CD14-positive monocyte (primary cell): ENCODE data around the gene SH3PXD2A. TPM values are rescaled to one million over a fixed set of nuclear protein-coding genes. Genes with fewer than 3 reads are reported as not detected.

Experiments
- DNase-seq, 3 donors: peaks; one replicate each; pipeline ENCODE4 v3.0.0-alpha.2; 2011 to 2022
- H2AFZ ChIP-seq: 2 replicates; pipeline ENCODE4 v1.6.0; 2012; ENCODE audit warnings: mild to moderate bottlenecking, low read depth, low read length, inconsistent platforms; ENCODE audit not compliant: insufficient read depth, poor library complexity, severe bottlenecking
- H3K27ac ChIP-seq, 2 donors: 1 replicate in 1 of 2; 2 replicates in 1 of 2; pipeline ENCODE4 v1.5.1; 2012 to 2013; ENCODE audit warnings: low read length in 2 of 2, control low read depth in 1 of 2, inconsistent platforms in 1 of 2, low read depth in 1 of 2, mild to moderate bottlenecking in 1 of 2
- H3K27me3 ChIP-seq, 2 donors: one replicate each; pipeline versions ENCODE4 v1.6.0 to v1.6.1; 2011 to 2013; ENCODE audit warnings: low read length in 2 of 2; ENCODE audit not compliant: control insufficient read depth in 2 of 2, insufficient read depth in 2 of 2
- H3K36me3 ChIP-seq, 2 donors: replicated peaks in 1 of 2; 1 replicate in 1 of 2; 2 replicates in 1 of 2; pipeline versions ENCODE4 v1.5.1 to v1.6.1; 2012 to 2013; ENCODE audit warnings: low read length in 2 of 2, control low read depth in 1 of 2, inconsistent platforms in 1 of 2, mild to moderate bottlenecking in 1 of 2; ENCODE audit not compliant: insufficient read depth in 2 of 2, control insufficient read depth in 1 of 2
- H3K4me1 ChIP-seq, 2 donors: 1 replicate in 1 of 2; 2 replicates in 1 of 2; pipeline versions ENCODE4 v1.5.1 to v1.6.1; 2012 to 2013; ENCODE audit warnings: low read length in 2 of 2, control low read depth in 1 of 2, inconsistent platforms in 1 of 2, mild to moderate bottlenecking in 1 of 2, moderate library complexity in 1 of 2; ENCODE audit not compliant: insufficient read depth in 2 of 2, control insufficient read depth in 1 of 2
- H3K4me2 ChIP-seq: replicated peaks from 2 replicates; pipeline ENCODE3; 2012; ENCODE audit warnings: low read length, moderate library complexity, mild to moderate bottlenecking; ENCODE audit not compliant: poor library complexity, severe bottlenecking; ENCODE audit errors: extremely low read depth
- H3K4me3 ChIP-seq, 3 experiments: fragments of 200-600 bp in 1 of 3; sonication (generic) in 1 of 3; replicated peaks in 1 of 3; 1 replicate in 2 of 3; 2 replicates in 1 of 3; pipeline ENCODE4 v1.5.1; 2011 to 2013; ENCODE audit warnings: low read length in 3 of 3, mild to moderate bottlenecking in 3 of 3, control low read depth in 2 of 3, low read depth in 2 of 3, inconsistent platforms in 1 of 3, moderate library complexity in 1 of 3
- H3K79me2 ChIP-seq: 2 replicates; pipeline ENCODE4 v1.6.0; 2012; ENCODE audit warnings: mild to moderate bottlenecking, control low read depth, inconsistent platforms, low read length, moderate library complexity; ENCODE audit not compliant: insufficient read depth
- H3K9ac ChIP-seq: 2 replicates; pipeline ENCODE4 v1.6.0; 2017; ENCODE audit warnings: low read length, mild to moderate bottlenecking; ENCODE audit not compliant: insufficient read depth, poor library complexity, severe bottlenecking
- H3K9me3 ChIP-seq, 2 donors: replicated peaks in 1 of 2; 1 replicate in 1 of 2; 2 replicates in 1 of 2; pipeline versions ENCODE4 v1.5.1 to v1.6.1; 2012 to 2013; ENCODE audit warnings: low read length in 2 of 2, control low read depth in 1 of 2; ENCODE audit not compliant: control insufficient read depth in 1 of 2, insufficient read depth in 1 of 2
- H4K20me1 ChIP-seq: 2 replicates; pipeline ENCODE4 v1.6.0; 2012; ENCODE audit warnings: mild to moderate bottlenecking, low read length, control low read depth, moderate library complexity; ENCODE audit not compliant: insufficient read depth
- H3K27ac Mint-ChIP-seq, 7 donors: one replicate each; pipeline ENCODE4 v1.8.0; 2020; ENCODE audit warnings: mild to moderate bottlenecking in 7 of 7, mixed read lengths in 7 of 7, moderate library complexity in 6 of 7, inconsistent platforms in 2 of 7
- H3K27me3 Mint-ChIP-seq, 3 donors: one replicate each; pipeline ENCODE4 v1.8.0; 2021 to 2022; ENCODE audit warnings: low read depth in 3 of 3, mild to moderate bottlenecking in 3 of 3, mixed read lengths in 3 of 3, moderate library complexity in 3 of 3, inconsistent platforms in 1 of 3
- H3K36me3 Mint-ChIP-seq, 2 donors: one replicate each; pipeline ENCODE4 v1.8.0; 2020; ENCODE audit warnings: mixed read lengths in 2 of 2, inconsistent platforms in 1 of 2, mild to moderate bottlenecking in 1 of 2
- H3K4me1 Mint-ChIP-seq: one replicate; pipeline ENCODE4 v1.8.0; 2020; ENCODE audit warnings: mild to moderate bottlenecking, mixed read lengths
- H3K4me3 Mint-ChIP-seq, 2 donors: one replicate each; pipeline ENCODE4 v1.8.0; 2020; ENCODE audit warnings: mild to moderate bottlenecking in 2 of 2, mixed read lengths in 2 of 2, moderate library complexity in 1 of 2
- H3K9me3 Mint-ChIP-seq, 7 donors: one replicate each; pipeline ENCODE4 v1.8.0; 2020 to 2022; ENCODE audit warnings: mixed read lengths in 7 of 7, mild to moderate bottlenecking in 6 of 7, moderate library complexity in 6 of 7, inconsistent platforms in 2 of 7
- CTCF ChIP-seq: fragments of 200-600 bp; IDR thresholded peaks from one replicate; pipeline ENCODE4 v1.8.0; 2022; ENCODE audit warnings: antibody characterized with exemption, mild to moderate bottlenecking
- WGBS: methylation state at CpG from one replicate; pipeline ENCODE4 v1.1.5; 2013; ENCODE audit warnings: missing lambda C conversion rate; ENCODE audit not compliant: insufficient coverage; 5-methylcytosine and 5-hydroxymethylcytosine counted together
- intact Hi-C, 2 donors: fragments of 100-400 bp; cut with micrococcal nuclease; formaldehyde crosslinking; loops; one replicate each; pipeline versions ENCODE4 v1.15.0 to v1.15.1; 2023
- polyA plus RNA-seq, 3 donors: library from polyadenylated mRNA; depleted of rRNA in 1 of 3; unstranded in 2 of 3; stranded (reverse) in 1 of 3; fragments of 300-500 nt in 2 of 3; fragments of >200 nt in 1 of 3; fragmentation: Illumina TruSeq in 2 of 3; gene quantifications; 1 replicate in 2 of 3; 2 replicates in 1 of 3; pipeline ENCODE4 v1.2.3, GENCODE V29; 2012 to 2021

The SH3PXD2A gene
- polyA plus RNA-seq, 3 donors, result 0.01 to 0.76 (median 0.05) TPM

- no peak for DNase-seq
- no peak overlapping the region for H3K9ac ChIP-seq
- Mint-ChIP-seq H3K27me3 (peaks cover 3 to 7% (median 4%) of the 10 kb centered on the region in 3 donors), H3K4me1 (peaks cover 10% of the 10 kb centered on the region), H3K36me3 (no peaks in the 10 kb centered on the region), H3K4me3 (no peak overlapping the region), H3K9me3 (no peaks in the 10 kb centered on the region), H3K27ac (peak overlapping the region in 1 of 7 donors; percentile 54)
- no peaks in the 10 kb centered on the region for H3K9me3 ChIP-seq
- 92% methylated on average over 13 of the region's 29 CpGs for WGBS
- H3K4me1 ChIP-seq, result peaks cover 10 to 12% of the 10 kb centered on the region in 2 donors
- no peak overlapping the region for H3K27ac ChIP-seq
- no peaks in the 10 kb centered on the region for H4K20me1 ChIP-seq
- H3K27me3 ChIP-seq, result no peaks in the 10 kb centered on the region
- H3K79me2 ChIP-seq, result no peaks in the 10 kb centered on the region
- H3K36me3 ChIP-seq, result no peaks in the 10 kb centered on the region
- H2AFZ ChIP-seq, result no peak overlapping the region
- intact Hi-C loops, result no loop called here
- no peak overlapping the region for H3K4me2 ChIP-seq
- no peak for TF ChIP-seq CTCF
- H3K4me3 ChIP-seq, result no peak overlapping the region
These were observed 173.6 kb downstream of the SH3PXD2A start for GRCh38 chr10:103681617-103682399.

DNA sequence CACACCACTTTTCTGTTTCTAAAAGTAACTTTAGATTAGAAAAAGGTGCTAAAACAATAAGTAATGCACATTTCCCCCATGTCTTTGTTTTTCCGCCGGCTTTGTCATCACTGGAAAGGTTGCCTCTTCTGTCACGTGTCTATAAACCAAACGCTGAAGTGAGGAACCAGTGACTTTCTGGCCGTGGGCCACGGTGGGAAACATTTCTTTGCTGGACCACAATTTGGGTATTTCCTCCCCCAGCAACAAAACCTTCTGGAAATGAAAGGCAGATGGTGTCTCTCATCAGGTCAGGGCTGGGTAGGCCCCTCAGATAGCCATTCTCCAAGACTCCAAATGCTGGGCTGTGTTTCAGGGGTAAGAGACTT lies 174.5 kb downstream of the SH3PXD2A start:
- no peaks in the 10 kb centered on the region for H3K27me3 ChIP-seq
- no peak overlapping the region for H3K27ac Mint-ChIP-seq
- no peak overlapping the region for H3K27ac ChIP-seq
- H3K27me3 Mint-ChIP-seq, result peaks cover 3 to 7% (median 7%) of the 10 kb centered on the region in 3 donors
- TF ChIP-seq CTCF, result no peak
- no peak overlapping the region for H2AFZ ChIP-seq
- no peaks in the 10 kb centered on the region for H3K36me3 Mint-ChIP-seq
- H3K9me3 ChIP-seq, result no peaks in the 10 kb centered on the region
- WGBS, result 100% methylated on average over 1 of the region's 6 CpGs
- no peaks in the 10 kb centered on the region for H4K20me1 ChIP-seq
- DNase-seq, result no peak
- no peaks in the 10 kb centered on the region for H3K36me3 ChIP-seq
- no peaks in the 10 kb centered on the region for H3K9me3 Mint-ChIP-seq
- intact Hi-C loops, result no loop called here
- peaks cover 10% of the 10 kb centered on the region for H3K4me1 Mint-ChIP-seq
- no peak overlapping the region for H3K4me2 ChIP-seq
- no peak overlapping the region for H3K4me3 ChIP-seq
- peaks cover 10 to 12% of the 10 kb centered on the region in 2 donors for H3K4me1 ChIP-seq
- H3K79me2 ChIP-seq, result no peaks in the 10 kb centered on the region
- H3K9ac ChIP-seq, result no peak overlapping the region
- no peak overlapping the region for H3K4me3 Mint-ChIP-seq
